Gastrocnemius medialis (tissue), 4 donors: ENCODE measurements around the gene PIGV. TPM values are rescaled to one million over a fixed set of nuclear protein-coding genes. Genes with fewer than 3 reads are reported as not detected.

Source experiments
- ATAC-seq, 2 donors: fragments of 150-250 bp; one replicate each; pipeline ENCODE4 v1.9.1; 2016
- DNase-seq, 2 donors: peaks; one replicate each; pipeline ENCODE4 v3.0.0-alpha.2; 2019
- H3K27ac ChIP-seq, 4 donors: fragments of 200-600 bp; sonication (generic); 1 replicate in 1 of 4; 2 replicates in 3 of 4; pipeline ENCODE4 v1.5.1; 2016 to 2018; ENCODE audit warnings: mild to moderate bottlenecking in 2 of 4, moderate library complexity in 1 of 4
- H3K27me3 ChIP-seq, 3 donors: fragments of 200-600 bp; sonication (generic) in 2 of 3; 1 replicate in 1 of 3; 2 replicates in 2 of 3; pipeline versions ENCODE4 v1.5.1 to v1.6.0; 2016 to 2019; ENCODE audit warnings: mild to moderate bottlenecking in 1 of 3, moderate library complexity in 1 of 3
- H3K36me3 ChIP-seq, 2 donors: fragments of 200-600 bp; sonication (generic) in 1 of 2; one replicate each; pipeline ENCODE4 v1.5.1; 2017 to 2018
- H3K4me1 ChIP-seq, 2 donors: fragments of 200-600 bp; sonication (generic) in 1 of 2; one replicate each; pipeline ENCODE4 v1.5.1; 2016 to 2017; ENCODE audit warnings: mild to moderate bottlenecking in 2 of 2
- H3K4me3 ChIP-seq, 4 donors: fragments of 200-600 bp; sonication (generic) in 3 of 4; 1 replicate in 1 of 4; 2 replicates in 3 of 4; pipeline ENCODE4 v1.5.1; 2016 to 2019; ENCODE audit warnings: mild to moderate bottlenecking in 2 of 4
- H3K9me3 ChIP-seq, 3 donors: fragments of 200-600 bp; sonication (generic) in 2 of 3; 1 replicate in 1 of 3; 2 replicates in 2 of 3; pipeline ENCODE4 v1.5.1; 2016 to 2019
- CTCF ChIP-seq, 5 experiments: fragments of 450-650 bp in 3 of 5; fragments of 200-600 bp in 2 of 5; sonication (generic) in 2 of 5; IDR thresholded peaks in 4 of 5; conservative IDR thresholded peaks in 1 of 5; 1 replicate in 4 of 5; 2 replicates in 1 of 5; pipeline ENCODE4 v1.5.1; 2016 to 2019; ENCODE audit warnings: antibody characterized with exemption in 5 of 5, mild to moderate bottlenecking in 3 of 5, moderate library complexity in 3 of 5
- POLR2A ChIP-seq, 2 donors: fragments of 450-650 bp; IDR thresholded peaks; one replicate each; pipeline ENCODE4 v1.6.1; 2017; ENCODE audit warnings: antibody characterized with exemption in 2 of 2, mild to moderate bottlenecking in 2 of 2, moderate library complexity in 2 of 2
- in situ Hi-C, 4 donors: fragments of 200-750 bp; cut with MboI; loops; one replicate each; pipeline versions ENCODE4 v1.15.0 to v1.8.0; 2017; ENCODE audit warnings: low sequenced_read_pairs in 4 of 4
- intact Hi-C: fragments of 100-400 bp; cut with DNase I; formaldehyde crosslinking; loops from one replicate; pipeline ENCODE4 v1.15.1; 2023; ENCODE audit warnings: low total_unique reads
- total RNA-seq, 4 donors: library from RNA; depleted of rRNA; stranded (reverse); fragments of >200 nt; gene quantifications; one replicate each; pipeline versions ENCODE4 v1.1.0 to v1.2.3, GENCODE V29; 2016

The PIGV gene
- total RNA-seq, 4 donors from 2014 or later = 2.9 to 16.0 (median 5.8) TPM

GRCh38 chr1:26824731-26825130 is 37.0 kb downstream of the PIGV start:
- intact Hi-C loops = no loop called here
- ATAC-seq (no peak), DNase-seq (no peak)
- H3K4me3 ChIP-seq = no peak overlapping the region
- in situ Hi-C loops = no loop called here
- no peaks in the 10 kb centered on the region for H3K36me3 ChIP-seq
- H3K27ac ChIP-seq = no peak overlapping the region
- H3K9me3 ChIP-seq = no peaks in the 10 kb centered on the region
- H3K27me3 ChIP-seq = no peaks in the 10 kb centered on the region
- TF ChIP-seq POLR2A (IDR thresholded peaks at IDR 0.05) (no peak), CTCF (IDR thresholded peaks at IDR 0.05 in 4 of 5, conservative IDR thresholded peaks at IDR 0.05 in 1 of 5) (no peak)
- peaks cover 20 to 26% of the 10 kb centered on the region in 2 donors for H3K4me1 ChIP-seq

GRCh38 chr1:26826261-26827105 is 38.7 kb downstream of the PIGV start, which contains the start of gene ZDHHC18:
Gene ZDHHC18, plus strand, starts transcription at chr1:26826688. Its CDS starts 117 bp downstream, at chr1:26826805.
- intact Hi-C loops = loop anchor here (2.0 kb wide), 1 partner anchor 38 kb away; no protein-coding TSS in a partner anchor
- ATAC-seq = peak; percentile 91 to 94
- Histone ChIP-seq H3K4me1 (peaks cover 20 to 26% of the 10 kb centered on the region in 2 donors), H3K4me3 (peak within 1 kb of the TSS; percentile 73 to 94 (median 78)), H3K36me3 (no peaks in the 10 kb centered on the region), H3K27ac (peak within 1 kb of the TSS; percentile 78 to 83 (median 81)), H3K27me3 (no peaks in the 10 kb centered on the region), H3K9me3 (no peaks in the 10 kb centered on the region)
- in situ Hi-C loops = no loop called here
- TF ChIP-seq POLR2A (IDR thresholded peaks at IDR 0.05) (peak; percentile 22 to 55), CTCF (IDR thresholded peaks at IDR 0.05 in 4 of 5, conservative IDR thresholded peaks at IDR 0.05 in 1 of 5) (peak; percentile 49 to 83 (median 71))
- DNase-seq = peak; percentile 25 to 55

DNA sequence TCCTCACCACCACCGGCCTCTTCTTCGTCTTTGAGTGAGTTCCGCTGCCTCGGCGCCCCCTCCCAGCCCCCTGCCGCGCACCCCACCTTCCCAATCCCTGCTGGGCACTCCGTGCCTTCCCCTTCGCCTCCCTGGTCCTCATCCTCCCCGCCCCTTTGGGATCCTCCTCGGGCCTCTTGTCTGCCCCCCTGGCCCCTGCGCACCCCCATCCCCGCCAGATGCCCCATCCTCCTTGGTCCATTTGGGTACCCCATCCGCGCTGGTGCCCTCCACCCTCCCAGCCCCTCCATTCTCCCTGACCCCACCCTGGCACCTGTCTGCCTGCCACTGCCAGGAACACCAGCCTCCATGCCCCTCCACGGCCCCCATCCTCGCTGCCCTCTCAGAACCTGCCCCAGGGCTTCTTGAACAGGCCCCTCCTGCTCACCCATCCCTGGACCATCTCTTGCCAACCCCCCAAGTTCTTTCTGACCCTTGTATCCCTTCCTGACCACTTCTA is 39.4 kb downstream of the PIGV start:
- ATAC-seq (no peak), DNase-seq (no peak)
- in situ Hi-C loops = no loop called here
- Histone ChIP-seq H3K9me3 (no peaks in the 10 kb centered on the region), H3K36me3 (peaks cover 0 to under 1% of the 10 kb centered on the region in 2 donors), H3K4me1 (peaks cover 20 to 26% of the 10 kb centered on the region in 2 donors), H3K4me3 (peak overlapping the region; percentile 71 to 94 (median 74)), H3K27ac (peak overlapping the region; percentile 78 to 83 (median 81)), H3K27me3 (no peaks in the 10 kb centered on the region)
- intact Hi-C loops = loop anchor here (2.0 kb wide), 1 partner anchor 38 kb away; no protein-coding TSS in a partner anchor
- TF ChIP-seq POLR2A (IDR thresholded peaks at IDR 0.05) (no peak), CTCF (IDR thresholded peaks at IDR 0.05 in 4 of 5, conservative IDR thresholded peaks at IDR 0.05 in 1 of 5) (no peak)

DNA sequence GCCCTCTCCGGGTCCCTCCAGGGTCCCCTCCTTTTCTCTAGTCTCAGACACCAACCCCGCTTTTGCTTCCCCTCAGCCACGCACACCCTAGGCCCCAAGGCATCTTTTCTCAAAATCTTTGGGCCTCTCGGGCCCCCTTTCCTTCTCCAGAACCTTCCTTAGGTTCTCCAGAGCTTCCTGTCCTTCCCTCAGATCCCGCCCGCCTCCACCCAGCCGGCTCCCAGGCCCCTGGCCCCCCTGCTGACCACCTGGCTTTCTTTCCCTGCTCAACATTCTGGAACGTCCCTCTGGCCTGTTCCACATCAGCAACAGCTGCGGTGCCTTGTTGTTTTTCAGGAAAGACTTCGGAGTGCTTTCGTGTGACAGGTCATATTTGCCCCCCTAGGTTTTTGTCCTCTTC is 39.9 kb downstream of the PIGV start:
- no peak for ATAC-seq
- no peaks in the 10 kb centered on the region for H3K9me3 ChIP-seq
- in situ Hi-C loops = no loop called here

More for the DNA sequence above, 39.9 kb downstream of the PIGV start:
- no peak for DNase-seq
- TF ChIP-seq CTCF (IDR thresholded peaks at IDR 0.05 in 4 of 5, conservative IDR thresholded peaks at IDR 0.05 in 1 of 5) = no peak
- no peak for TF ChIP-seq POLR2A (IDR thresholded peaks at IDR 0.05)
- peak overlapping the region; percentile 78 to 83 (median 81) for H3K27ac ChIP-seq
- H3K4me3 ChIP-seq = peak overlapping the region; percentile 71 to 94 (median 74)
- no peaks in the 10 kb centered on the region for H3K27me3 ChIP-seq
- peaks cover 20 to 26% of the 10 kb centered on the region in 2 donors for H3K4me1 ChIP-seq
- intact Hi-C loops = loop anchor here (2.0 kb wide), 1 partner anchor 37 kb away; no protein-coding TSS in a partner anchor
- H3K36me3 ChIP-seq = peaks cover 0 to 5% of the 10 kb centered on the region in 2 donors
